HEK293 (cell line): ENCODE data around the gene RAB36.
A peak's percentile ranks its signal among the peaks of the same experiment; 100 is the strongest.

Source experiments
- CTCF ChIA-PET: fragments of 350-600 bp; formaldehyde crosslinking; extraction: SDS; loops from one replicate; lab custom pipeline; 2021; ENCODE audit warnings: antibody characterized with exemption; lab: Yijun Ruan, JAX
- POLR2A ChIA-PET: fragments of 300-600 bp; formaldehyde crosslinking; extraction: SDS; loops from one replicate; lab custom pipeline; 2020; ENCODE audit warnings: antibody characterized with exemption, inconsistent platforms; lab: Yijun Ruan, JAX
- H3K27ac ChIP-seq: fragments of 200-500 bp; sonication (Bioruptor generic); 2 replicates; pipeline ENCODE4 v1.5.1; 2014; ENCODE audit warnings: low read depth, low read length, control low read depth, inconsistent platforms; ENCODE audit errors: extremely low read depth
- H3K36me3 ChIP-seq, 2 experiments: fragments of 200-500 bp in 1 of 2; sonication (Bioruptor generic) in 1 of 2; 1 replicate in 1 of 2; 2 replicates in 1 of 2; pipeline ENCODE4 v1.5.1; 2014 to 2017; ENCODE audit warnings: inconsistent platforms in 2 of 2, low read length in 2 of 2; ENCODE audit not compliant: control insufficient read depth in 2 of 2, insufficient read depth in 1 of 2
- H3K4me1 ChIP-seq: fragments of 200-500 bp; sonication (Bioruptor generic); 2 replicates; pipeline ENCODE4 v1.5.1; 2014; ENCODE audit warnings: mild to moderate bottlenecking, low read length, inconsistent platforms; ENCODE audit not compliant: control insufficient read depth, insufficient read depth
- H3K4me3 ChIP-seq: 2 replicates; pipeline ENCODE4 v1.5.1; 2011; ENCODE audit warnings: low read depth, mild to moderate bottlenecking, control low read depth, low read length, moderate library complexity
- H3K9me3 ChIP-seq: fragments of 200-500 bp; sonication (Bioruptor generic); 2 replicates; pipeline ENCODE4 v1.5.1; 2014; ENCODE audit warnings: low read depth, low read length, inconsistent platforms; ENCODE audit not compliant: control insufficient read depth, insufficient read depth
- GLIS1 ChIP-seq: fragments of 450-650 bp; formaldehyde crosslinking; IDR thresholded peaks from 2 replicates; pipeline ENCODE4 v1.5.1; 2016; ENCODE audit warnings: missing biosample characterization, missing genetic modification characterization
- KLF1 ChIP-seq: fragments of 450-650 bp; formaldehyde crosslinking; IDR thresholded peaks from 2 replicates; pipeline ENCODE4 v1.5.1; 2016; ENCODE audit warnings: missing biosample characterization, missing genetic modification characterization
- SP3 ChIP-seq: fragments of 450-650 bp; formaldehyde crosslinking; IDR thresholded peaks from 2 replicates; pipeline ENCODE4 v1.5.1; 2016; ENCODE audit warnings: missing biosample characterization, missing genetic modification characterization
- ZIC2 ChIP-seq: fragments of 450-650 bp; formaldehyde crosslinking; IDR thresholded peaks from 2 replicates; pipeline ENCODE4 v1.5.1; 2016; ENCODE audit warnings: missing biosample characterization, missing genetic modification characterization
- ZNF114 ChIP-seq: fragments of 450-650 bp; formaldehyde crosslinking; IDR thresholded peaks from 2 replicates; pipeline ENCODE4 v1.5.0; 2017; ENCODE audit warnings: missing biosample characterization, missing genetic modification characterization
- ZNF132 ChIP-seq: fragments of 450-650 bp; formaldehyde crosslinking; IDR thresholded peaks from 2 replicates; pipeline ENCODE4 v1.5.1; 2017; ENCODE audit warnings: missing biosample characterization, missing genetic modification characterization, borderline replicate concordance
- ZNF133 ChIP-seq: fragments of 450-650 bp; formaldehyde crosslinking; IDR thresholded peaks from 2 replicates; pipeline ENCODE4 v1.5.1; 2016; ENCODE audit warnings: missing biosample characterization, missing genetic modification characterization
- ZNF169 ChIP-seq: fragments of 450-650 bp; formaldehyde crosslinking; IDR thresholded peaks from 2 replicates; pipeline ENCODE4 v1.5.1; 2016; ENCODE audit warnings: missing biosample characterization, missing genetic modification characterization
- ZNF221 ChIP-seq: fragments of 450-650 bp; formaldehyde crosslinking; IDR thresholded peaks from 2 replicates; pipeline ENCODE4 v1.5.1; 2017; ENCODE audit warnings: missing biosample characterization, missing genetic modification characterization, borderline replicate concordance
- ZNF239 ChIP-seq: fragments of 450-650 bp; formaldehyde crosslinking; IDR thresholded peaks from 2 replicates; pipeline ENCODE4 v1.5.1; 2016; ENCODE audit warnings: missing biosample characterization, missing genetic modification characterization
- ZNF341 ChIP-seq: fragments of 450-650 bp; formaldehyde crosslinking; IDR thresholded peaks from 2 replicates; pipeline ENCODE4; 2016; ENCODE audit warnings: low read depth, missing biosample characterization, missing genetic modification characterization
- ZNF510 ChIP-seq: fragments of 450-650 bp; formaldehyde crosslinking; IDR thresholded peaks from 2 replicates; pipeline ENCODE4 v1.5.1; 2018; ENCODE audit warnings: mild to moderate bottlenecking, missing genetic modification characterization, missing biosample characterization; ENCODE audit not compliant: insufficient replicate concordance
- ZNF514 ChIP-seq: fragments of 450-650 bp; formaldehyde crosslinking; IDR thresholded peaks from 2 replicates; pipeline ENCODE4 v1.5.1; 2016; ENCODE audit warnings: missing biosample characterization, missing genetic modification characterization
- ZNF529 ChIP-seq: fragments of 450-650 bp; formaldehyde crosslinking; IDR thresholded peaks from 2 replicates; pipeline ENCODE4 v1.5.1; 2017; ENCODE audit warnings: missing genetic modification characterization, missing biosample characterization; ENCODE audit not compliant: insufficient replicate concordance
- ZNF560 ChIP-seq: fragments of 450-650 bp; formaldehyde crosslinking; IDR thresholded peaks from 2 replicates; pipeline ENCODE4 v1.5.1; 2017; ENCODE audit warnings: missing biosample characterization, missing genetic modification characterization, borderline replicate concordance
- ZNF561 ChIP-seq: fragments of 450-650 bp; IDR thresholded peaks from 2 replicates; pipeline ENCODE4 v1.5.1; 2018; ENCODE audit warnings: missing biosample characterization, missing genetic modification characterization, borderline replicate concordance
- ZNF600 ChIP-seq: fragments of 450-650 bp; formaldehyde crosslinking; IDR thresholded peaks from 2 replicates; pipeline ENCODE4 v1.5.1; 2016; ENCODE audit warnings: missing biosample characterization, missing genetic modification characterization
- ZNF624 ChIP-seq: fragments of 450-650 bp; formaldehyde crosslinking; IDR thresholded peaks from 2 replicates; pipeline ENCODE4 v1.5.1; 2017; ENCODE audit warnings: missing biosample characterization, missing genetic modification characterization
- ZNF707 ChIP-seq: fragments of 450-650 bp; formaldehyde crosslinking; IDR thresholded peaks from 2 replicates; pipeline ENCODE4 v1.5.1; 2016; ENCODE audit warnings: missing biosample characterization, missing genetic modification characterization
- TF ChIP-seq, protein P1 (sequence below): fragments of 450-650 bp; formaldehyde crosslinking; IDR thresholded peaks from 2 replicates; pipeline ENCODE4 v1.5.1; 2016; ENCODE audit warnings: missing biosample characterization, missing genetic modification characterization, borderline replicate concordance
- TF ChIP-seq, protein P2 (sequence below): fragments of 450-650 bp; formaldehyde crosslinking; IDR thresholded peaks from 2 replicates; pipeline ENCODE4 v1.5.1; 2016; ENCODE audit warnings: missing biosample characterization, missing genetic modification characterization
- TF ChIP-seq, protein P3 (sequence below): fragments of 450-650 bp; formaldehyde crosslinking; IDR thresholded peaks from 2 replicates; pipeline ENCODE4 v1.5.1; 2016; ENCODE audit warnings: missing biosample characterization, missing genetic modification characterization, low read depth
- TF ChIP-seq, protein P4 (sequence below): fragments of 450-650 bp; formaldehyde crosslinking; optimal IDR thresholded peaks from 2 replicates; pipeline ENCODE3; 2016; ENCODE audit warnings: missing biosample characterization, mild to moderate bottlenecking, missing genetic modification characterization

The RAB36 gene

GRCh38 chr22:23180301-23180892 is 35.1 kb downstream of the RAB36 start, which contains the start of gene BCR:
Gene BCR, plus strand, starts transcription at chr22:23180509. Its CDS starts 452 bp downstream, at chr22:23180961.
- peaks cover 0 to 22% of the 10 kb centered on the region in 2 experiments; a peak in 1 of 3 replicates for H3K36me3 ChIP-seq
- CTCF ChIA-PET: interaction anchor here (0.6 to 11.5 kb wide), 7 partner anchors 8 to 846 kb away, joined by 3 to 207 read pairs (median 4); no protein-coding TSS in a partner anchor
- no peaks in the 10 kb centered on the region for H3K4me1 ChIP-seq
- peak within 1 kb of the TSS; percentile 66 for H3K4me3 ChIP-seq
- POLR2A ChIA-PET: interaction anchor here (0.6 to 2.2 kb wide), 4 partner anchors 13 to 1366 kb away, joined by 4 to 6 read pairs (median 6); no protein-coding TSS in a partner anchor
- H3K27ac ChIP-seq: peak within 1 kb of the TSS; percentile 21; the same call in 1 of the 2 replicates
- H3K9me3 ChIP-seq: no peaks in the 10 kb centered on the region
- TF ChIP-seq ZNF133 (no peak), ZNF624 (tag by site-specific recombination) (no peak), ZNF707 (no peak), ZNF239 (tag by site-specific recombination) (no peak), SP3 (tag by site-specific recombination) (peak; percentile 24; the same call in 1 of the 2 replicates), ZNF600 (tag by site-specific recombination) (no peak), GLIS1 (peak; percentile 73), ZNF169 (no peak), ZNF341 (tag by site-specific recombination) (no peak), ZNF221 (tag by site-specific recombination) (no peak), ZNF560 (tag by site-specific recombination) (no peak), ZNF561 (tag by site-specific recombination) (no peak), ZIC2 (tag by site-specific recombination) (peak; percentile 11; the same call in 1 of the 2 replicates), ZNF114 (no peak), KLF1 (tag by site-specific recombination) (no peak), ZNF510 (tag by site-specific recombination) (no peak), ZNF529 (tag by site-specific recombination) (no peak), ZNF132 (no peak), ZNF514 (tag by site-specific recombination) (no peak)
- TF ChIP-seq, protein P1, sequence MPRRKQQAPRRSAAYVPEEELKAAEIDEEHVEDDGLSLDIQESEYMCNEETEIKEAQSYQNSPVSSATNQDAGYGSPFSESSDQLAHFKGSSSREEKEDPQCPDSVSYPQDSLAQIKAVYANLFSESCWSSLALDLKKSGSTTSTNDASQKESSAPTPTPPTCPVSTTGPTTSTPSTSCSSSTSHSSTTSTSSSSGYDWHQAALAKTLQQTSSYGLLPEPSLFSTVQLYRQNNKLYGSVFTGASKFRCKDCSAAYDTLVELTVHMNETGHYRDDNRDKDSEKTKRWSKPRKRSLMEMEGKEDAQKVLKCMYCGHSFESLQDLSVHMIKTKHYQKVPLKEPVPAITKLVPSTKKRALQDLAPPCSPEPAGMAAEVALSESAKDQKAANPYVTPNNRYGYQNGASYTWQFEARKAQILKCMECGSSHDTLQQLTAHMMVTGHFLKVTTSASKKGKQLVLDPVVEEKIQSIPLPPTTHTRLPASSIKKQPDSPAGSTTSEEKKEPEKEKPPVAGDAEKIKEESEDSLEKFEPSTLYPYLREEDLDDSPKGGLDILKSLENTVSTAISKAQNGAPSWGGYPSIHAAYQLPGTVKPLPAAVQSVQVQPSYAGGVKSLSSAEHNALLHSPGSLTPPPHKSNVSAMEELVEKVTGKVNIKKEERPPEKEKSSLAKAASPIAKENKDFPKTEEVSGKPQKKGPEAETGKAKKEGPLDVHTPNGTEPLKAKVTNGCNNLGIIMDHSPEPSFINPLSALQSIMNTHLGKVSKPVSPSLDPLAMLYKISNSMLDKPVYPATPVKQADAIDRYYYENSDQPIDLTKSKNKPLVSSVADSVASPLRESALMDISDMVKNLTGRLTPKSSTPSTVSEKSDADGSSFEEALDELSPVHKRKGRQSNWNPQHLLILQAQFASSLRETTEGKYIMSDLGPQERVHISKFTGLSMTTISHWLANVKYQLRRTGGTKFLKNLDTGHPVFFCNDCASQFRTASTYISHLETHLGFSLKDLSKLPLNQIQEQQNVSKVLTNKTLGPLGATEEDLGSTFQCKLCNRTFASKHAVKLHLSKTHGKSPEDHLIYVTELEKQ (tag by site-specific recombination): no peak
- TF ChIP-seq, protein P2, sequence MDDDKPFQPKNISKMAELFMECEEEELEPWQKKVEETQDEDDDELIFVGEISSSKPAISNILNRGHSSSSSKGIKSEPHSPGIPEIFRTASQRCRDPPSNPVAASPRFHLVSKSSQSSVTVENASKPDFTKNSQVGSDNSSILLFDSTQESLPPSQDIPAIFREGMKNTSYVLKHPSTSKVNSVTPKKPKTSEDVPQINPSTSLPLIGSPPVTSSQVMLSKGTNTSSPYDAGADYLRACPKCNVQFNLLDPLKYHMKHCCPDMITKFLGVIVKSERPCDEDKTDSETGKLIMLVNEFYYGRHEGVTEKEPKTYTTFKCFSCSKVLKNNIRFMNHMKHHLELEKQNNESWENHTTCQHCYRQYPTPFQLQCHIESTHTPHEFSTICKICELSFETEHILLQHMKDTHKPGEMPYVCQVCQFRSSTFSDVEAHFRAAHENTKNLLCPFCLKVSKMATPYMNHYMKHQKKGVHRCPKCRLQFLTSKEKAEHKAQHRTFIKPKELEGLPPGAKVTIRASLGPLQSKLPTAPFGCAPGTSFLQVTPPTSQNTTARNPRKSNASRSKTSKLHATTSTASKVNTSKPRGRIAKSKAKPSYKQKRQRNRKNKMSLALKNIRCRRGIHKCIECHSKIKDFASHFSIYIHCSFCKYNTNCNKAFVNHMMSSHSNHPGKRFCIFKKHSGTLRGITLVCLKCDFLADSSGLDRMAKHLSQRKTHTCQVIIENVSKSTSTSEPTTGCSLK (tag by site-specific recombination): no peak
- TF ChIP-seq, protein P3, sequence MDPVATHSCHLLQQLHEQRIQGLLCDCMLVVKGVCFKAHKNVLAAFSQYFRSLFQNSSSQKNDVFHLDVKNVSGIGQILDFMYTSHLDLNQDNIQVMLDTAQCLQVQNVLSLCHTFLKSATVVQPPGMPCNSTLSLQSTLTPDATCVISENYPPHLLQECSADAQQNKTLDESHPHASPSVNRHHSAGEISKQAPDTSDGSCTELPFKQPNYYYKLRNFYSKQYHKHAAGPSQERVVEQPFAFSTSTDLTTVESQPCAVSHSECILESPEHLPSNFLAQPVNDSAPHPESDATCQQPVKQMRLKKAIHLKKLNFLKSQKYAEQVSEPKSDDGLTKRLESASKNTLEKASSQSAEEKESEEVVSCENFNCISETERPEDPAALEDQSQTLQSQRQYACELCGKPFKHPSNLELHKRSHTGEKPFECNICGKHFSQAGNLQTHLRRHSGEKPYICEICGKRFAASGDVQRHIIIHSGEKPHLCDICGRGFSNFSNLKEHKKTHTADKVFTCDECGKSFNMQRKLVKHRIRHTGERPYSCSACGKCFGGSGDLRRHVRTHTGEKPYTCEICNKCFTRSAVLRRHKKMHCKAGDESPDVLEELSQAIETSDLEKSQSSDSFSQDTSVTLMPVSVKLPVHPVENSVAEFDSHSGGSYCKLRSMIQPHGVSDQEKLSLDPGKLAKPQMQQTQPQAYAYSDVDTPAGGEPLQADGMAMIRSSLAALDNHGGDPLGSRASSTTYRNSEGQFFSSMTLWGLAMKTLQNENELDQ (tag by site-specific recombination): no peak
- TF ChIP-seq, protein P4, sequence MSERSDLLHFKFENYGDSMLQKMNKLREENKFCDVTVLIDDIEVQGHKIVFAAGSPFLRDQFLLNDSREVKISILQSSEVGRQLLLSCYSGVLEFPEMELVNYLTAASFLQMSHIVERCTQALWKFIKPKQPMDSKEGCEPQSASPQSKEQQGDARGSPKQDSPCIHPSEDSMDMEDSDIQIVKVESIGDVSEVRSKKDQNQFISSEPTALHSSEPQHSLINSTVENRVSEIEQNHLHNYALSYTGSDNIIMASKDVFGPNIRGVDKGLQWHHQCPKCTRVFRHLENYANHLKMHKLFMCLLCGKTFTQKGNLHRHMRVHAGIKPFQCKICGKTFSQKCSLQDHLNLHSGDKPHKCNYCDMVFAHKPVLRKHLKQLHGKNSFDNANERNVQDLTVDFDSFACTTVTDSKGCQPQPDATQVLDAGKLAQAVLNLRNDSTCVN (tag by site-specific recombination): no peak
